ENCODE results near the gene PHLDB1.

PHLDB1 gene

GRCh38 chr11:118694771-118695170, 87.4 kb downstream of the PHLDB1 start:
- no peak for DNase-seq (ENCODE audit: low read depth in 1 of 2, low spot score in 1 of 2)
- Histone ChIP-seq H3K4me3 (replicated peaks; ENCODE audit: insufficient read depth, low read length) (no peak overlapping the region), H3K27ac (replicated peaks) (no peak overlapping the region), H3K27me3 (ENCODE audit: insufficient read depth, poor library complexity, severe bottlenecking) (no peaks in the 10 kb centered on the region)
- no peak for TF ChIP-seq GABPA (IDR thresholded peaks at IDR 0.05; ENCODE audit: low read depth)
- TF ChIP-seq REST (IDR thresholded peaks at IDR 0.05; ENCODE audit: insufficient replicate concordance, low read depth) = no peak
- no peak for TF ChIP-seq POLR2AphosphoS5 (IDR thresholded peaks at IDR 0.05; ENCODE audit: low read depth)
- TF ChIP-seq CTCF (IDR thresholded peaks at IDR 0.05; ENCODE audit: insufficient read depth, low read length) = no peak
- TF ChIP-seq SPI1 (IDR thresholded peaks at IDR 0.05; ENCODE audit: borderline replicate concordance, low read depth) = no peak

- no peak overlapping the region for H3K27ac ChIP-seq (replicated peaks)
- no peaks in the 10 kb centered on the region for H3K27me3 ChIP-seq (ENCODE audit: insufficient read depth, poor library complexity, severe bottlenecking)
- no peak overlapping the region for H3K4me3 ChIP-seq (replicated peaks; ENCODE audit: insufficient read depth, low read length)
- no peak for DNase-seq (ENCODE audit: low read depth in 1 of 2, low spot score in 1 of 2)
- TF ChIP-seq SPI1 (IDR thresholded peaks at IDR 0.05; ENCODE audit: borderline replicate concordance, low read depth) = no peak
- TF ChIP-seq POLR2AphosphoS5 (IDR thresholded peaks at IDR 0.05; ENCODE audit: low read depth) = no peak
- TF ChIP-seq REST (IDR thresholded peaks at IDR 0.05; ENCODE audit: insufficient replicate concordance, low read depth) = no peak
- no peak for TF ChIP-seq CTCF (IDR thresholded peaks at IDR 0.05; ENCODE audit: insufficient read depth, low read length)
- no peak for TF ChIP-seq GABPA (IDR thresholded peaks at IDR 0.05; ENCODE audit: low read depth)
These were observed 89.3 kb downstream of the PHLDB1 start for GRCh38 chr11:118696673-118697226.

GRCh38 chr11:118697346-118697745, 89.9 kb downstream of the PHLDB1 start:
- DNase-seq (ENCODE audit: low read depth in 1 of 2, low spot score in 1 of 2) = no peak

More at GRCh38 chr11:118697346-118697745, 89.9 kb downstream of the PHLDB1 start:
- no peak overlapping the region for H3K4me3 ChIP-seq (replicated peaks; ENCODE audit: insufficient read depth, low read length)
- no peak overlapping the region for H3K27ac ChIP-seq (replicated peaks)
- H3K27me3 ChIP-seq (ENCODE audit: insufficient read depth, poor library complexity, severe bottlenecking) = no peaks in the 10 kb centered on the region
- no peak for TF ChIP-seq GABPA (IDR thresholded peaks at IDR 0.05; ENCODE audit: low read depth)
- no peak for TF ChIP-seq REST (IDR thresholded peaks at IDR 0.05; ENCODE audit: insufficient replicate concordance, low read depth)
- no peak for TF ChIP-seq SPI1 (IDR thresholded peaks at IDR 0.05; ENCODE audit: borderline replicate concordance, low read depth)
- TF ChIP-seq POLR2AphosphoS5 (IDR thresholded peaks at IDR 0.05; ENCODE audit: low read depth) = no peak
- TF ChIP-seq CTCF (IDR thresholded peaks at IDR 0.05; ENCODE audit: insufficient read depth, low read length) = no peak

Measured in HL-60 (cell line).